ENCODE measurements around the gene KIF1C.
"Not testable (repeated sequence)": the region's sequence is repeated elsewhere in the genome, so short reads cannot be mapped to it uniquely, and the experiment has no call there.

The KIF1C gene

GRCh38 chr17:4998732-4999429, 1.1 kb downstream of the KIF1C start:
- DNase-seq (ENCODE audit: extremely low spot score, insufficient read length, low read depth) (no peak), FAIRE-seq (peak; percentile 88)

DNA sequence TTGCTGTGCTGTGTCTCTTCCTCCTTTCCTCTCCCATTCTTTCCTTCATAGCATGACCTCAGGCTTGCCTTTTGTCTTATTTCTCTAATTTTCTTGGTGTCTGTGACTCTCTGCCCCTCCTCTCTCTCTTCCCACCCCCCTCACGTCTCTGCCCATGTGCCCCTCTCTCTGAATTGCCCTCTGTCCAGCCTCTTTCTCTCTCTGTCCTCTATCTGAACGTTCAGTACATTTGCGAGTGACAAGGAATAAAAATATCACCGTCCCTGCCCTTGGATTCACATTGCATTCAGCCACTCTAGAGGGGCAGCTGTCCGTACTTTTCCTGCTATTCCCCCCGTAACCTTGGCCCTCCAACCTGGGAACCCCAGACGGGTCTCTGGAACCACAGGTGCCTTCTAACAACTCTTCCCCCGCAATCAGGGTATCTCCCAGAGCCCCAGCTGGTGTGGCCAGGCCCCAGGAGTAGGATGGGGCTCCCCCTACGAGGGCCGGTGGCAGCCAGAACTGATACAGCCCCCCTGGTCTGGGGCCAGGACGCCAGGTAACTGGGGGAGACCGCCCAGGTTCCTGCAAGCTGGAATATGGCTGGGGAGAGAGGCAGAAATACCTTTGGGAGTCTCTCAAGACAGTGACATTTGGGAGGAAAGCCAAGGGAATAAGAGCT, 1.8 kb downstream of the KIF1C start:
- no peak for FAIRE-seq

GRCh38 chr17:5000237-5000639, 2.5 kb downstream of the KIF1C start:
- FAIRE-seq, result no peak
- DNase-seq (ENCODE audit: extremely low spot score, insufficient read length, low read depth), result no peak

More for the DNA sequence above, 1.8 kb downstream of the KIF1C start:
- DNase-seq (ENCODE audit: extremely low spot score, insufficient read length, low read depth), result no peak

- no peak for FAIRE-seq
- DNase-seq (ENCODE audit: extremely low spot score, insufficient read length, low read depth), result no peak
Measured at GRCh38 chr17:5002121-5002788, 4.5 kb downstream of the KIF1C start.

DNA sequence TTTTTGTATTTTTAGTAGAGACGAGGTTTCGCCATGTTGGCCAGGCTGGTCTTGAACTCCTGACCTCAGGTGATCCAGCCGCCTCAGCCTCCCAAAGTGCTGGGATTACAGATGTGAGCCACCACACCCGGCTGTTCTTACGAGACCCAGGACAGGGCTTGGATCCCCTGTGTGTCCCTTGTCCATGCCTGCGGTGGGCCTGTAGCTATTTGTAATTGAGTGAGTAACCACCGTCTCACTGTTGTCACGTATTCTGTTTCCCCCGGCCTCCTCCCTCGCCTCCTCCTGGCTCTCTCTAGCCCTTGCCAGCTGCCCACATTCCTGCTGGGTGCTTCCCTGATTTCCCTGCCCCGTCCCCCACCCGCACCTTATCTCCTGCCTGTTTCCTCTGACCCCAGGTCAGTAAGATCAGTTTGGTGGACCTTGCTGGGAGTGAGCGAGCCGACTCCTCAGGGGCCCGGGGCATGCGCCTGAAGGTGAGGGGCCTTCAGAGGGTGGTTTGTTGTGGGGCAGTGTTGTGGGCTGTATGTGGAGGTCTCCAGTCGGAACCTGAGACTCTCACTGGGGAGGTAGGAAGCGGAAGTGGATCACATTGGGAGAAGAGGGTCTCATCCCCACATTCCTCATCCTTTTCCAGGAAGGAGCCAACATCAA, 5.6 kb downstream of the KIF1C start:
- DNase-seq (ENCODE audit: extremely low spot score, insufficient read length, low read depth) (no peak), FAIRE-seq (no peak)

GRCh38 chr17:5011928-5012327, 14.2 kb downstream of the KIF1C start:
- DNase-seq (ENCODE audit: extremely low spot score, insufficient read length, low read depth), result no peak

GRCh38 chr17:5014357-5014756, 16.6 kb downstream of the KIF1C start:
- DNase-seq (ENCODE audit: extremely low spot score, insufficient read length, low read depth) (no peak), FAIRE-seq (no peak)

More at GRCh38 chr17:5011928-5012327, 14.2 kb downstream of the KIF1C start:
- FAIRE-seq, result peak; percentile 92

DNA sequence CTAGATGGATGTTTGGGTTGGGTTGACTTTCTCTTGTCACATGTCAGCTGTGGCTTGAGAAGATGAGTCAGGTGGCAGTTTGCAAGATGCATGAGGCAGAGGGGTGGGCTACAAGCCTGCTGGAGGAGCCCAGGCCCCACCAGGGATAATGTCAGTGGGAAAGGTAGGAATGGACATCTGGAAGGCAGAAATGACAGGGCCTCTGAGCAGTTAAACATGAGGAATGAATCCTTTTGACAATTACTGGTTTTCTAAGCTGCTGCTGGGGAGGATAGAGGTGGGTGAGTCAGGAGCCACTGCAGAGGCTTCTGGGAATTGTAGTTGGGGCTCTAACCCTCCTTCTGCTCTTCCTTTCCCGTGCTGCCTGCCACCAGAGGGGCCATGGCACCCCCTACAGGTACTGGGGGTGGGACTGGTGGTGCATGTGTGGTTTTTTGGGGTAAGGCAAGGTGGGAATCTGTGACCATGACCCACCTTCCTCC, 21.8 kb downstream of the KIF1C start:
- FAIRE-seq, result no peak
- DNase-seq (ENCODE audit: extremely low spot score, insufficient read length, low read depth), result no peak

DNA sequence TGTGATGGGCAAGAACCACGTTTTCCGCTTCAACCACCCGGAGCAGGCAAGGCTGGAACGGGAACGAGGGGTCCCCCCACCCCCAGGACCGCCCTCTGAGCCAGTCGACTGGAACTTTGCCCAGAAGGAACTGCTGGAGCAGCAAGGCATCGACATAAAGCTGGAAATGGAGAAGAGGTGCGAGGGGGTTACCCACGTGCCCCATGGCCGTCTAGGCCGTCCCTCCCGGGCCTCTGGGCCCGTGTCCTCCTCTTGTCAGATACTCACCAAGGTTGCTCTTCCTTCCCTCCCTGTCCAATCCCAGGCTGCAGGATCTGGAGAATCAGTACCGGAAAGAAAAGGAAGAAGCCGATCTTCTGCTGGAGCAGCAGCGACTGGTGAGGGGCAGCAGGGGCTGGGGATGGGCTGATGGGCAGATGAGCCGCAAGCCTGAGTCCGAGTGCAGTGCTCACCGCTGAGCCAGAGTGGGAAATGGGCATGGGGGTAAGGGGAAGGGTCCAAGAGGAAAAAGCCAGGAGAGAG, 22.8 kb downstream of the KIF1C start:
- FAIRE-seq, result no peak

DNA sequence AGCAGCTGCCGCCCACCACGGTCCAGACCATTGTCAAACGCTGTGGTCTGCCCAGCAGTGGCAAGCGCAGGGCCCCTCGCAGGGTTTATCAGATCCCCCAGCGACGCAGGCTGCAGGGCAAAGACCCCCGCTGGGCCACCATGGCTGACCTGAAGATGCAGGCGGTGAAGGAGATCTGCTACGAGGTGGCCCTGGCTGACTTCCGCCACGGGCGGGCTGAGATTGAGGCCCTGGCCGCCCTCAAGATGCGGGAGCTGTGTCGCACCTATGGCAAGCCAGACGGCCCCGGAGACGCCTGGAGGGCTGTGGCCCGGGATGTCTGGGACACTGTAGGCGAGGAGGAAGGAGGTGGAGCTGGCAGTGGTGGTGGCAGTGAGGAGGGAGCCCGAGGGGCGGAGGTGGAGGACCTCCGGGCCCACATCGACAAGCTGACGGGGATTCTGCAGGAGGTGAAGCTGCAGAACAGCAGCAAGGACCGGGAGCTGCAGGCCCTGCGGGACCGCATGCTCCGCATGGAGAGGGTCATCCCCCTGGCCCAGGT, 24.5 kb downstream of the KIF1C start:
- no peak for DNase-seq (ENCODE audit: extremely low spot score, insufficient read length, low read depth)
- no peak for FAIRE-seq

More for the DNA sequence above, 22.8 kb downstream of the KIF1C start:
- no peak for DNase-seq (ENCODE audit: extremely low spot score, insufficient read length, low read depth)

GRCh38 chr17:5023588-5024147, 25.9 kb downstream of the KIF1C start:
- FAIRE-seq (no peak), DNase-seq (ENCODE audit: extremely low spot score, insufficient read length, low read depth) (no peak)

DNA sequence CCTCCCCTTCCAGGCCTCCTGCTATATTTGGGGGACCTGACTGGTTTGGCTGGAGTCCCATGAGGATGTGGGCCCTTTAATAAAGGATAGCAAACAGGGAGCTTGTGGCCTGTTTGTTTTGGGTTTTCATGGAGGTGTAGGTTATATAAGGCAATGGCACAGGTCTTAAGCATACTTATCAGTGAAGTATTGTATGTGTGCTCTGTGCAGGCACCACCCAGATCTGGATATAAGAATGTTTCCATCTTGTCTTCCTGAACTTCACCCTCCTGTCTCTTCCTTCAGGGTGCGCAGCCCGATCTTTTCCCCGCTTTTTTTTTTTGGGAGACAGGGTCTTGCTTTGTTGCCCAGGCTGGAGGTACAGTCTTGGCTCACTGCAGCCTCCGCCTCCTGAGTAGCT, 26.9 kb downstream of the KIF1C start:
- no peak for DNase-seq (ENCODE audit: extremely low spot score, insufficient read length, low read depth)
- FAIRE-seq, result no peak

GRCh38 chr17:5027299-5027698, 29.5 kb downstream of the KIF1C start:
- FAIRE-seq, result no peak

GRCh38 chr17:5027916-5028315, 30.2 kb downstream of the KIF1C start:
- DNase-seq (ENCODE audit: extremely low spot score, insufficient read length, low read depth) (no peak), FAIRE-seq (no peak)

More at GRCh38 chr17:5027299-5027698, 29.5 kb downstream of the KIF1C start:
- no peak for DNase-seq (ENCODE audit: extremely low spot score, insufficient read length, low read depth)

- FAIRE-seq; DNase-seq (ENCODE audit: extremely low spot score, insufficient read length, low read depth): not testable (repeated sequence)
Measured at GRCh38 chr17:5030168-5030567, 32.4 kb downstream of the KIF1C start.

DNA sequence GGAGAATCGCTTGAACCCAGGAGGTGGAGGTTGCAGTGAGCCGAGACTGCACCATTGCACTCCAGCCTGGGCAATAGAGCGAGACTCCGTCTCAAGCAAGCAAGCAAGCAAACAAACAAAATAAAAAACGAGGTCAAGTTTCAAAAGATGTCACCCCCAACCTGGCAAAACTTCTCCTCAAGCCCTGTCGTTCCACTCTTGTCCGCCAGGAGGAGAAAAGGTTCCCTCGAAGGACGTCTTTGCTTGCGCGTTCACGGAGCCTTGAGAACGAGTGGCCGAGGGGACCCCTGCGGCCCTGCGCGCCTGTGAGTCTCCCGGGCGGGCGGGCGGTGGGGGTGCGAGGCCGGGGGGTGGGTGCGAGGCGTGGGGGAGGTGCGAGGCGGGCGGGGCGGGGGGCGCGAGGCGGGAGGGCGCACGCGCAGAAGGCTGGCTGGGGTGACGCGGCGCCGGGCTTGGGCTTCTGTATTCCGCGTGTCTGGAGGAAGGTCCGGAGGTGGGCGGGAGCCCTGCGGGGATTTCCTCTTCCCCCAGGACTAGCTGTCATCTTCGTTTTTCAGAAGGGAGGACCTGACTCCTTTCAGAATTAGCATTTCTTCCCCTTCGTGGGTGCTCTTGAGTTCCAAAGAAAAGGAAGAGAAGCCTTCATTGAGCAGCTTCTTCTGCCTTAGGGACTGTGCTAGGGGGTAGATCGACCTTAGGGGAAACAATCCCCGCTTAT, 33.8 kb downstream of the KIF1C start:
- DNase-seq (ENCODE audit: extremely low spot score, insufficient read length, low read depth), result peak; percentile 70
- peak; percentile 93 for FAIRE-seq

DNA sequence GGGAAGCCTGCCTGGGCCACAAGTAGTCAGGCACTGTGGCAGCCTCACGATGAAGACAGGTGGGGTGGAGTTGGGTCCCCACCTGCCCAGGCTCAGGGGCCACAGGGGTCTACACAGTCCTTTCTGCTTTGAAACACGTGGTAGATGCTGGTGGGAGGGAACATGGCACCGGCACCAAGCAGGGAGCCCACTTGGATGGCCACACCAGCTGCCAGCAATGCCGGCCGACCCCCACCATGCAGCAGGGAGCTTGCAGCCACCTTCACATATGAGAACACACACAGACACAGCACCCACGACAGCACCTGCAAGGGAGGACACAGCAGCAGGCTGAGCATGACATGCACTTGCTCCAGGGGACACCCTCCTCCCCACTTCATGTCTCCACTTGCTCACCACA, 35.1 kb downstream of the KIF1C start:
- no peak for DNase-seq (ENCODE audit: extremely low spot score, insufficient read length, low read depth)
- no peak for FAIRE-seq

DNA sequence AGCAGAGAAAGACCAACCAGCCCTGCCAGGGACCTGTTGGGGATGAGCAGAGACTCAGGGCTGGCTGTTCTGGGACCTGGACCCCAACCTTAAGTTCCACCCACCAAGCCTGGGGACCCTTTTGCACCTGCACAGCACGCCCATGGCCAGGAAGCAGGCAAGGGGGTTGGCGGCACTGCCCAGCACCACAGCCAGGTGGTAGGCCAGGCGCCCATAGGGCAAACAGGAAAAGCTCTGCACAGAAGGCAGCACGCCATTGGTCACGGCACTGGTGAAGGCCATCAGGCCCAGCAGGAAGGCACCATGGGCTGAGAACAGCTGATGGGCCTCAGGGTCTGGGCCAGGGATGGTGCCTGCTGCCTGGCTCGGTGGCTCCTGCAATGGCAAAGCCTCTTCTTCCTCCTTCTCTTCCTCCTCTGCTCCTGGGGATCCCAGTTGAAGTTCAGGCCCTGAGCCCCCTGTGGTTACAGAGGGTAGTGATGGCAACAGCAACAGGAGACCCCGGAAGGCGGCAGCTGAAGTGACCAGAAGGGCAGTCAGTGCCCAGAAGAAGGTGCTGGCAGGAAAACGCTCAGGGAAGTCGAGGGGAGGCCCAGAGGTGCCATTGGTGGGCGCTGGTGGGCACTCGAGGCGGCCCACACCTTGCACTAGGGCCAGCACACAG, 35.7 kb downstream of the KIF1C start:
- DNase-seq (ENCODE audit: extremely low spot score, insufficient read length, low read depth) (no peak), FAIRE-seq (no peak)

Data from GM18507 (cell line).